GM12873 (cell line): Measurements from ENCODE around the gene CRIM1.

ENCODE experiments used
- CTCF ChIP-seq: IDR thresholded peaks from 2 replicates; pipeline ENCODE4 v1.5.1; 2012; ENCODE audit warnings: low read depth, mild to moderate bottlenecking, moderate library complexity, low read length, control low read depth; ENCODE audit not compliant: insufficient read depth; ENCODE audit errors: missing control alignments

Gene CRIM1

GRCh38 chr2:36468463-36469105 is 113.0 kb downstream of the CRIM1 start:
- TF ChIP-seq CTCF, result no peak

- TF ChIP-seq CTCF, result no peak
Measured at GRCh38 chr2:36469106-36469477, 113.5 kb downstream of the CRIM1 start.

- no peak for TF ChIP-seq CTCF
Measured at GRCh38 chr2:36469710-36470109, 114.1 kb downstream of the CRIM1 start.

GRCh38 chr2:36473230-36473629 is 117.7 kb downstream of the CRIM1 start:
- no peak for TF ChIP-seq CTCF

DNA sequence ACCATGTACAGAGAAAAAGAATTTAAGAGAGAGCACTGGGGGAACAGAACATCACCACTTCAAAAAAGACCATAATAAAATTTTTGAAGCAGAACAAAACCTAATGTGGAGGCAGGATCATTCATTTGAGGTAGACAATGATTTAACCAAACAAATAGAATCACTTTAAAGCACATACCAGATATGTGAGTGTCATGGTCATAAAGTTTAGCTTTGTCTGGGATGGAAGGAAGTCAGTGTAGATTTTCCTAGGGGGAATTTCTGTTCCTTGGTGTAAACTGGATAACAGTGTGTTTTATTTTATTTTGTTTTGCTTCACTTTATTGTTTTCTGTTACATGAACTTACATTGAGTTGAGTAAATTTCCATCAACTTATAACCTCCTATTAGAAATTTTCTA is 120.8 kb downstream of the CRIM1 start:
- TF ChIP-seq CTCF, result no peak

DNA sequence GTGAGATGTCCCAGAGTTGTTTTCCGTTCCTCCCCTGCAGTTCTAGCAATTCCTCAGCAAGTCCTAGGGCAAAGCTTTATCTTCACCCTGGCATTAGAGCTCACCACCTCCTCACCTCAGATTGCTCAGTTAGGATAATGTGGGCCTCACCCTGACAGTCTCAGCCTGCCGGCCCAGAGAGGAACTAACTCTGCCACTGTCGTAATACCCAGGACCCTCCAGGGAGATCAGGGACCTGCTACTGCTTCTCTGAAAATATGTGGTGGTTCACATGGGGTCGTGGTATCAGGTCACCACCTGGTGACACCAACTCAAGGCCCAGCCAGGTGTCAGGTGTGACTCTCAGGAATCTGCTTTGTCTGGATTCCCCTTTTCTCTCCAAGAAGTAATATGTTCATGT is 121.7 kb downstream of the CRIM1 start:
- TF ChIP-seq CTCF, result no peak

DNA sequence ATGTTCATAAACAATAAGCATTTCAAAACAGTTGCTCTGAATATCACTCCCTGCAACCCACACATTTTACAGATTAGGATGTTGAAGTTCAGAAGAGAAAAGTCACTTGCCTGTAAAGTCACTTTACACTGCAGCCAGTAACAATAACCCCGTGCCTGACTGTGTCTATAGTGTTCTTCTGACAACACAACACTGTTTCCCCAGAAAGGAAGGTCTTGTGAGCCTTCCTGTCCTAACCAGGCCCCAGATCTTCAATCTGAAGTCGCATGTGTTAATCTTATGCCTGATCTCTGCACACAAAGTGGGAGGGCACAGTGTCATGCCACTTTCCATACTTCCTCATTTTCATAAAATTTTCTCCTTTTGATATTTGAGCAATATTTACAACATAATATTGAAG is 122.2 kb downstream of the CRIM1 start:
- TF ChIP-seq CTCF, result no peak
